Adrenal gland (tissue), 5 donors: ENCODE measurements around the gene CA7.

Experiments used
- CTCF ChIP-seq, 6 experiments: fragments of 450-650 bp in 4 of 6; fragments of 200-600 bp in 2 of 6; sonication (generic) in 1 of 6; IDR thresholded peaks; 1 replicate in 5 of 6; 2 replicates in 1 of 6; pipeline versions ENCODE4 v1.5.1 to v1.8.0; 2016 to 2021; ENCODE audit warnings: antibody characterized with exemption in 6 of 6, mild to moderate bottlenecking in 2 of 6, moderate library complexity in 1 of 6
- POLR2A ChIP-seq, 2 donors: fragments of 450-650 bp; IDR thresholded peaks; one replicate each; pipeline ENCODE4 v1.6.1; 2017; ENCODE audit warnings: antibody characterized with exemption in 2 of 2, mild to moderate bottlenecking in 2 of 2, moderate library complexity in 1 of 2
- donor health status: DM: no; HTN: no; CAD: no.

- no peak for TF ChIP-seq CTCF (IDR thresholded peaks at IDR 0.05)
- TF ChIP-seq POLR2A (IDR thresholded peaks at IDR 0.05): peak in 1 of 2 donors; percentile 26
These were observed 54.0 kb downstream of the CA7 start for GRCh38 chr16:66898207-66898606.
